HFF-Myc (cell line): ENCODE measurements around the gene FHAD1.
"Not testable (repeated sequence)": the region's sequence is repeated elsewhere in the genome, so short reads cannot be mapped to it uniquely, and the experiment has no call there.

ENCODE experiments used
- DNase-seq: peaks from one replicate; pipeline ENCODE4 v3.0.0-alpha.2; 2011; ENCODE audit warnings: low read depth; ENCODE audit errors: extremely low read depth
- H3K4me3 ChIP-seq: replicated peaks from 2 replicates; pipeline ENCODE4 v1.5.1; 2011; ENCODE audit warnings: low read depth, mild to moderate bottlenecking, control low read depth, low read length
- CTCF ChIP-seq: IDR thresholded peaks from 2 replicates; pipeline ENCODE4 v1.5.1; 2012; ENCODE audit warnings: mild to moderate bottlenecking, low read depth, low read length, control low read depth; ENCODE audit errors: missing control alignments

The FHAD1 gene

GRCh38 chr1:15383810-15384209 is 136.8 kb downstream of the FHAD1 start:
- TF ChIP-seq CTCF: no peak
- no peak for DNase-seq
- H3K4me3 ChIP-seq: no peak overlapping the region

GRCh38 chr1:15384301-15384901 is 137.4 kb downstream of the FHAD1 start:
- no peak overlapping the region for H3K4me3 ChIP-seq
- DNase-seq: no peak
- no peak for TF ChIP-seq CTCF

GRCh38 chr1:15385420-15385819 is 138.4 kb downstream of the FHAD1 start:
- TF ChIP-seq CTCF: no peak
- no peak overlapping the region for H3K4me3 ChIP-seq
- no peak for DNase-seq

GRCh38 chr1:15386164-15386749 is 139.2 kb downstream of the FHAD1 start:
- no peak for DNase-seq
- no peak overlapping the region for H3K4me3 ChIP-seq
- TF ChIP-seq CTCF: no peak

- no peak for TF ChIP-seq CTCF
- DNase-seq: no peak
- no peak overlapping the region for H3K4me3 ChIP-seq
These were observed 141.3 kb downstream of the FHAD1 start for GRCh38 chr1:15388201-15388880.

GRCh38 chr1:15389828-15390227 is 142.8 kb downstream of the FHAD1 start:
- DNase-seq, H3K4me3 ChIP-seq: not testable (repeated sequence)

GRCh38 chr1:15390667-15391066 is 143.6 kb downstream of the FHAD1 start:
- TF ChIP-seq CTCF: no peak
- DNase-seq: no peak
- no peak overlapping the region for H3K4me3 ChIP-seq
